Retinal pigment epithelial cell (primary cell): Measurements from ENCODE around the gene DIO2.

Source experiments
- DNase-seq: peaks from one replicate; pipeline ENCODE4 v3.0.0-alpha.2; 2010; ENCODE audit warnings: low read depth
- H3K4me3 ChIP-seq: 2 replicates; pipeline ENCODE4 v1.5.1; 2011; ENCODE audit warnings: mild to moderate bottlenecking, low read length, control low read depth, moderate library complexity
- TF ChIP-seq, protein P1 (sequence below): conservative IDR thresholded peaks from 2 replicates; pipeline ENCODE4 v1.5.1; 2011; ENCODE audit warnings: low read depth, low read length, control low read depth, inconsistent platforms

Gene DIO2

DNA sequence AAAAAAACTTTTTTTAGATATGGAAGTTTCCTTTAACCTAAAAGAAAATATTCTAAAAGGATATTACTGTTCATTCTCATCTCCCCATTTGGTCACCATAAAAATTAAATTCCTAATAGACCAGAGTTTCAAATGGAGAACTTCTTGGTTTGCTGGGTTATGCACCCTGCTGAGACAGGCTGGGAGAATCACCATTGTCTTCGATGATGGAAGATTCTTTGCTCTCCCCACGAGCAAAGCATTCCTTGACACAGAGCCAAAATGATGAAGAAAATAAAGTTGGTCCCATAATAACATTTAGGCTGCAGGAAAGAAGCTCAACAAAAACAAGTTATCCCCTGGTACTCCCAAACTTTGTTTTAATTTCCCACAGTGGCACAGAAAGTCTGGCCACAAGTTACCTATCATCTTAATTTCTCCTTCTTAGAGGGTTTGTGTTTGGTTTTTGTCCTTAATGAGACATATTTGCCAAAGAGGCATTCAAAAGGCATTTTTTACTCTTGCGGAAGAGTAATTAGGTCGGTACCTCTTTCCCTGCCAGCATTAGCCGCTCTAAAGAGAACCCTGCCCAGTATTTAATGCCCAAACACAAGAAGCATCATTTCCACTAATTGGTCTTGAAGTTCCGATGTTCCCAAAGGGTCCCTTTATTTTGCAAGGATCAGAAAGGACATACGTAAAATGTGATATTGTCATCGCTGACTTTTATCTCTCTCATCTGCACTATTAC lies 4.8 kb downstream of the DIO2 start:
- no peak for DNase-seq
- TF ChIP-seq, protein P1, sequence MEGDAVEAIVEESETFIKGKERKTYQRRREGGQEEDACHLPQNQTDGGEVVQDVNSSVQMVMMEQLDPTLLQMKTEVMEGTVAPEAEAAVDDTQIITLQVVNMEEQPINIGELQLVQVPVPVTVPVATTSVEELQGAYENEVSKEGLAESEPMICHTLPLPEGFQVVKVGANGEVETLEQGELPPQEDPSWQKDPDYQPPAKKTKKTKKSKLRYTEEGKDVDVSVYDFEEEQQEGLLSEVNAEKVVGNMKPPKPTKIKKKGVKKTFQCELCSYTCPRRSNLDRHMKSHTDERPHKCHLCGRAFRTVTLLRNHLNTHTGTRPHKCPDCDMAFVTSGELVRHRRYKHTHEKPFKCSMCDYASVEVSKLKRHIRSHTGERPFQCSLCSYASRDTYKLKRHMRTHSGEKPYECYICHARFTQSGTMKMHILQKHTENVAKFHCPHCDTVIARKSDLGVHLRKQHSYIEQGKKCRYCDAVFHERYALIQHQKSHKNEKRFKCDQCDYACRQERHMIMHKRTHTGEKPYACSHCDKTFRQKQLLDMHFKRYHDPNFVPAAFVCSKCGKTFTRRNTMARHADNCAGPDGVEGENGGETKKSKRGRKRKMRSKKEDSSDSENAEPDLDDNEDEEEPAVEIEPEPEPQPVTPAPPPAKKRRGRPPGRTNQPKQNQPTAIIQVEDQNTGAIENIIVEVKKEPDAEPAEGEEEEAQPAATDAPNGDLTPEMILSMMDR, result no peak
- H3K4me3 ChIP-seq, result peak overlapping the region; percentile 84

DNA sequence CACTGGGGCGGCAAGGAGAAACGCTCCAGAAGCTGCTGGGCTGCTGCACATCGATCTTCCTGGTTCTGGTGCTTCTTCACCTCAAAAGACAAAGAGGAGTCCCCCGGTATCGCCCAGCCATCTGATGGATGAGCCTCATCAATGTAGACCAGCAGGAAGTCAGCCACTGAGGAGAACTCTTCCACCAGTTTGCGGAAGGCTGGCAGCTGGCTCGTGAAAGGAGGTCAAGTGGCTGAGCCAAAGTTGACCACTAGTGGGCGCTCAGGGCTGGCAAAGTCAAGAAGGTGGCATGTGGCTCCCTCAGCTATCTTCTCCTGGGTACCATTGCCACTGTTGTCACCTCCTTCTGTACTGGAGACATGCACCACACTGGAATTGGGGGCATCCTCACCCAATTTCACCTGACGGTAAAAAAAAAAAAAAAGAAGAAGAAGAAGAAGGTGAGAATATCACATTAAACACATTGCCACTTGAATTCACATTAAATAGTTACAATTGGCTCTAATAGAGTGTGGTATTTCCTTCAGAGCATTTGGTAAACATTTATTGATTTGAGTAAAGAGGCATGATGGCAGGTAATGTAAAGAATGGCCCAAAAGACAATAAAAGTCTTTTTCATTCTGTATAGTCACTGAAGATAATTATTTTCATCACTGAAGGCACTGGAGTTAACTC lies 8.3 kb downstream of the DIO2 start:
- no peak for DNase-seq
- TF ChIP-seq, protein P1, result peak; percentile 59
- no peak overlapping the region for H3K4me3 ChIP-seq

DNA sequence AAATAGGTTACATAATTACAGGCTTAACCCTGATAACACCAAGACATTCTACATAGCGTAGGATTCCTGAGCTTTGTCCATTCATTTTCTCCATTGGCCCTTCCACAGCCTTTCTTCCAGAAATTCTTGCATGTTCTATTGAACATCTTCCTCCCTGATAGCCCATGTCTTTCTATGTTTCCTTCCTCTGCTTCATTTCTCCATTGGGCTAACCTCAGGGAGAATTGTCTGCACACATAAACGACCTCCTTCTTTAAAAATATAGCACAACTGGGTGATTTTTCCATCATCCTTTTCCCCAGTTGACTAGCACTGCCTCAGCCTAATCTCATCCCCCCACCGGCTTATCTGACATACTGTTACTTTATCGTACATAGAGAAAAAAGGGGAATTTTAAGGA lies 11.2 kb downstream of the DIO2 start:
- H3K4me3 ChIP-seq, result no peak overlapping the region
- DNase-seq, result no peak
- TF ChIP-seq, protein P1, result no peak

DNA sequence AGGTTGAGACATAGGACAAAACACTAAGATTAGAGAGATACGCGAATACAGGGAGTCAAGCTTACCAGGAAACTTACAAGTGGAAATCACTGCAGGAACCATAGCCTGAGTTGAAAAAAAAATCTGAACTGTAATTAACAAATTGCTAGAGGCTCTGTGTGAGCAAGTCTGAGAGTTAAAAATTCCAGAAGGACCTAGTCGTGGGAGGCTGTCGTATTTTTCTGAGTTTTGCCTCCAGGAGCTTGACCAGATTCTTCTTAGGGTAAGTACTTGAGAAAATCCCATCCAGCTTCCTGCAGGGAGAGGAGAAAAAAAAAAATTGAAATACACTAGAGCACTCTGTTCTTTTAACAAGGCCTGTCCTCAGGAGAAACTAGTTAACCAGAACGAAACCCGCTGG lies 22.7 kb downstream of the DIO2 start:
- TF ChIP-seq, protein P1, result no peak
- no peak overlapping the region for H3K4me3 ChIP-seq
- no peak for DNase-seq

DNA sequence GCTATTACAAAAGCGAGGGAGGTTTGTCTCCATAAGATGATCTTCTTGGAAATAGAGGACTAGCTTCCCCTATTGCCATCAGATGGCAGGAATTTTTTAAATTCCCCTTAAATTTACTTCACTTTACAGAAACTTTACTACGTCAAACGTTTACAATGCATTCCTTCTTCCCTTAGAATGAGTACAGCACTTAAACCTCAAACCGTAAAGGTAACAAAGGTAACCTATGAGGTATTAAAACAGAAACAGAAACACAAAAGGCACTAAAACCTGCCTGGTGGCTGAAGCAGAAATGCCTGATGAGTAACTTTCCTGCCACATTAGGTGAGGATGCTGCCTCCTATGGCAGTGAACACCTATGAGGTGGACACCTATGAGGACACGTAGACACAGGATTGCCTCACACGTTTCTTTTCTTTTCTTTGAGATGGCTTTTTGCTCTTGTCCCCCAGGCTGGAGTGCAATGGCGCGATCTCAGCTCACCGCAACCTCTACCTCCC lies 25.0 kb downstream of the DIO2 start:
- no peak for DNase-seq
- no peak overlapping the region for H3K4me3 ChIP-seq
- TF ChIP-seq, protein P1, result no peak

DNA sequence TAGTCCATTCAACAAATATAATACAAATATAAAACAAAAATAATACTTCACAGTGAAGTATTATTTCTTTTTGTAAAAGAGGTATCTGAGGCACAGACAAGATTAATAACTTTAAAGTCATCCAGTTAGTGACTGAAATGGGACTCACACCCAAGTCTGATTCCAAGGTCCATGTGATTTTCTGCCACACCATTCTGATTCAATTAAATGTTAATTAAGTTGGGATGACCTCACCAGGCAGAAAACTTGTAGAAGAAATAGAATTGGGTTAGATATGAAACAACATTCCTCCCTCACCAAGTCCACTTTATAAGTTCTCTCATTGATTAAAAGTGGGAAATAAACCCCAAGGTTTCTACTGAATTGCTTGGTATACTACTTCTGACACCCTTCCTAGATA lies 34.4 kb downstream of the DIO2 start:
- no peak overlapping the region for H3K4me3 ChIP-seq
- TF ChIP-seq, protein P1, result no peak
- DNase-seq, result no peak
